HG02610 (cell line): ENCODE data around the gene NDUFB8.
A peak's percentile ranks its signal among the peaks of the same experiment; 100 is the strongest.
"Not testable (repeated sequence)": the region's sequence is repeated elsewhere in the genome, so short reads cannot be mapped to it uniquely, and the experiment has no call there.

ENCODE experiments used
- ATAC-seq: cut with Tn5 transposase; IDR thresholded peaks from one replicate; pipeline ENCODE4 v1.9.1; 2021; ENCODE audit warnings: mild to moderate bottlenecking, moderate library complexity; ENCODE audit not compliant: unreplicated experiment

The NDUFB8 gene

DNA sequence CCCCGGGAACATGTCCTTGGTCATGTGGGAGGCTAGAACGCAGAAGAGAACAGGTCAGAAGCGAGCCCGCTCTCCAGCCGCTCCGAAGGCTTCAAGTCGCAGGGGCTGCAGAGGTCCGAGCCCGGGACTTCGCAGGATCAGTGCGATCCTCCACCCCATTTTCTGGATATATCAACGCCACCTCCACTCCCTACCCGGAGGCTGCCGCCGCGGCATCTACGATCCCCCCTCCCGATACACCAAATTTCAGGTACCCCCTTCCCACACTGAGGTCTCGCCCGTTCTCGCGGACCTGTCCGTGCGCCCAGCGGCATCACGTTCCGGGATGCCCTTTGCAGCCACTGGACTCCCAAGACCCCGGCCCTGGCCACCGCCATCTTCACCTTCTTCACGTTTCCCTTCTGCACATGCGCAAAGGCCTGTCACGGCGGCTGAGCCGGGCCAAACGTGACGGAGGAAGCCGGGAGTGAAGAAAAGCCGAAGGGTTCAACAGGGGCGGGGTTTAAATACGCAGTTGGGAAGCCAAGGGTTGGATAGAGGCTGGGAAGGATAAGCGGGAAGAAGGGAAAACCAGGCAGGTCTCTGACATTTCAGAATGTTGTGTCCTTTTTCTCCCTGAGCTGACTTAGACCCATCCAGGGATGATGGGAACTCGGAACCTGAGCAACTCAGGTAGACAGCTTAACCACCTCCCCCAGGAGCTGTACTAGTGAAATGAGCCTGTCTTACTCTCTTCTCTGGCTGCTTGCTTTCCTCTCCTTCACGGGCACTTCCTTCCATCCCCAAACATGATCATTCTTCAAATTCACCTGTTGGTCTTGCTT, at the start of gene NDUFB8:
Gene NDUFB8, minus strand, starts transcription at position 397 of the 824 bp plus-strand sequence. Its CDS starts 20 bp downstream, at position 377.
- peak; percentile 42 for ATAC-seq

DNA sequence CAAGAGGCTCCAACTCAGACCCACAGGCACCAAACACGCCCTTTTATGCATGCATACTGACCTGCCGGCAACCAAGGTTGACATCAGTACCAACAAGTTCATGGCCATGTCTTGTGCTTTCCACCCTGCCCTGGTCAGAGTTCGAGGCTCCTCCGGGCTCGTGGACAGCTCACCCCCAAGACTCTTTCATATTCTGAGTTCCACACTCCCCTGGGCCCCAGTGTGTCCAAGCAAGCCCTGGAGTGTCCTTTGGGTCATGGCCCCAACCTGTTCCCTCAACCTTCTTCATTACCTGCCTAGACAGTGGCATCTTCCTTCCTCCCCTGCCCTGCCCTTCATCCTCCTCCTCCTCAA, 46.6 kb upstream of the NDUFB8 start:
- ATAC-seq = no peak

DNA sequence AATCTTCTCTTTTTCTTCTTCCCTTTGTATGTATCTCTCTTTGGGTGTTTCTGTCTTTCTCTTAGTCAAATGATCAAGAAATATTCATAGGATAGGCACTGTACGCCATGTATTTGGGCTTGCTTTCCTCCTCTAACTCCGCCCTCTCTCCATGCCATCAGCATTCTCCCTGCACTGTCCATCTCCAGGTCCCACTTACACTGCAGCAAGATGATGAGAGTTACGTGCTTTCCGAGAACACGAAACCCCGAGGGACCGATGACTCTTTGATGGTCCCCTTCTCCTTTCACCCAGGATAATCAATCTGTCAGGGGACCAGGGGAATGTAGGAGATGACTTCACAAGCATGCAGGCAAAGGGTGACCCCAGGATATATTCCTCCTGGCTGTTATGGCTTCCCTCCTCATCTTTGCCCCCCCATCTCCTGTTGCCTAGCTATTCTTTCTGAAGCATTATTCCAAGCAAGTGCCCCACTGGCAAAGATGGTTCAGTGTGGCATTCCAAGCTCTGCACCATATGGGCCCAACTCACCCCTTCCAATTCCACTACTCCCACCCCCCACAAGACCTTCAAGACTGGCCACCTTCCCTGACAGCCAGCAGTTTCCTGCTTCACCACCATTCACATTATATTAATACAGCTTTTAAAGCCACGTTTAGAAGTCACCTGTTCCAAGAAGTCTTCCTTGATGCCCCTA, 46.1 kb upstream of the NDUFB8 start:
- no peak for ATAC-seq

DNA sequence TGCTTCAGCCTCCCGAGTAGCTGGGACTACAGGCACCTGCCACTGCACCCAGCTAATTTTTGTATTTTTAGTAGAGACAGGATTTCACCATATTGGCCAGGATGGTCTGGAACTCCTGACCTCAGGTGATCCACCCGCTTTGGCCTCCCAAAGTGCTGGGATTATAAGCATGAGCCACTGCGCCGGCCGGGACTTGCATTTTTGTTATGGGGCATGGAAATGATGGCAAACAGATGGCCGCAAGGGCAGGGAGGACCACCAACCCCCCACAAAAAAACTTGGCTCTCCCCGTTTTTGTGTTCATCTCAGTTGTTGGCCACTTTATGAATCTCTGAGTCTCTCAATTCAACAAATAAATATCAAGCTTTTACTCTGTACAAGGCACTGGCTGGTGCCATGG, 45.5 kb upstream of the NDUFB8 start:
- ATAC-seq = not testable (repeated sequence)

DNA sequence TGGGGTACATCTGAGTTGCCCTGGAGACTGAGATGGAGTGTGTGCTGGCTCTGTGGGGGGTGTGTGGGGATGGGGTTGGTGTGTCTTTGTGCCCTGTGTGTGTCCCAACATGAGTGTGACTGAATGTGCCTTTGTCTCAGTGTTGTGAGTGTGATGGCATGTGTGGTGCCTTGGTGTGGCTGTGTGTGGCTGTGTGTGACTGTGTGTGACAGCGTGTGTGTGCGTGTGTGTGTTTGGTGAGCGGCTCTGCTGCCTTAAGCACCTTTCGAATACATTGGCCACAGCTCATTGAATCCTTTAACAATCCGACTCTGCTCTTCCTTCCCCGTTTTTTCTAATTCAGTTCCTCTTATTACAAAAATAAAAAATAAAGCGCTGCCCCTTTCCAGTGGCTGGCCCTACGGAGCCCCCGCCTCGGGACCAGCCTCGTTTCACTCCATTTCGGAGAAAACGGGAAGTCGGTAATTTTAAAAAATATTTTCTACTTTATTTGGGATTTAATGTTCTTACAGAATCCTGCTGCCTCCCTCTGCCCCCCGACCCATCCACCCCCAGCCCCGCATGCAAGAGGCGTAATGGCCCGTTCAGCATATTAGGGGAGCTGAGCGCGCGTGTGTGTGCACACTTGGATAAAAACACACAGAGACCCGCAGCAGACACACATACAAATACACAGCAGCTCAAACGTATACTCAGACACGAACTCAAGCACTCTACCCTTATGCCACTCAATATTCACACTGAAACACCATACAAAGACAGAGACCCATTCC, 41.6 kb upstream of the NDUFB8 start:
- no peak for ATAC-seq

DNA sequence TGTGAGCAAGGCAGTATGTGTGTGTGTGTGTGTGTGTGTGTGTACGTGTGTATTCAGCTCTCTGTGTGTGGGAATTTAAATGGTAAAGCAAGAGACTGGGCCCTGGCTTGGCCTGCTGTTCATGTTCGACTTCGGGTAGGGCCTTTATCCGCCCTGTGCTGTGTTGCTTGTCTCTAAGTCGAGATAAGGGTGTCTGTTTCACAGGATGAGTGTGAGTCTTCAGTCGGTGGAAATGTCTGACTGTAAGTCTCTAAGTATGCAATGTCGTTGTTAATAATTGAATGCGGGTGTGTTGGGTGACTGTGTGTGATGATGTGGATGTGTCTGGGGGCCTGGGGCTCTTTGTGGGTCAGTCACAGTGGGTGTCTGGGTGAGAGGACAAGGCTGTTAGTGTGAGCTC, 40.8 kb upstream of the NDUFB8 start:
- ATAC-seq = no peak

DNA sequence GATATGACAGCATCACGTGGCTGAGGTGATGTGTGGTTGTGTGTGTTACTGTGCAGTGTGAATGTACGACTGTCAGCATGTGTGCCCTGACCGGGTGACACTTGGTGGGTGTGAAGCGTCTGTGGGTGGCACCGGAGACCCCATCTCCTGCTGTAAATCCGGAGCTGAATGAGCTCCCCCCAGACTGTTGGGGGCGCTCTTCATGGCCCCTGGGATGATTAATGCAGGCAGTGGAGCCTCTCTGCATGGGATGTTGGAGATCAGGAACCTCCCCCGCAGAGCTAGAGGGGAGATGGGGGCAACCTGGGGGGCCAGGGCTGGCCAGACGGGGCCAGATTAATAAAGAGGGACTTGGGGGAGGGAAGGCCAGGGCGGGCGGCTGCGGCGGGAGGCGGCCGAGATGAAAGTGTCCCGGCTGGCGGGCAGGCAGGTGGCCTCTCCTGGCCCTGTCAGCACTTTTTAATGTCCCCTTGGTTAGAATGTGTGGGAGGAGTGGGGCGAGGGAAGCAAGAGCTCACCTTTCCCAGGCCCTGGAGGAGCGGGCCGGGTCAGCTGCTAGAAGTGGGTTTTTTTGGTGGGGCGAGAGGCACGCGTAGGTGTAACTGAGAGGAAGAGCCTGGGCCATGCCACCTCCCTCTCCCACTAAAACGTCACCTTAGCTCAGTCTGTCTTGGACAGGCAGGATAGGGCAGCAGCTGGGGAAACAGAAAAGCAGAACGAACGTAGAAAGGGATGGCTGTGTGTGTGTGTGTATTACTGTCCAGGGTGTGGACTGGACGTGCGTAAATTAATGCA, 40.2 kb upstream of the NDUFB8 start:
- no peak for ATAC-seq

DNA sequence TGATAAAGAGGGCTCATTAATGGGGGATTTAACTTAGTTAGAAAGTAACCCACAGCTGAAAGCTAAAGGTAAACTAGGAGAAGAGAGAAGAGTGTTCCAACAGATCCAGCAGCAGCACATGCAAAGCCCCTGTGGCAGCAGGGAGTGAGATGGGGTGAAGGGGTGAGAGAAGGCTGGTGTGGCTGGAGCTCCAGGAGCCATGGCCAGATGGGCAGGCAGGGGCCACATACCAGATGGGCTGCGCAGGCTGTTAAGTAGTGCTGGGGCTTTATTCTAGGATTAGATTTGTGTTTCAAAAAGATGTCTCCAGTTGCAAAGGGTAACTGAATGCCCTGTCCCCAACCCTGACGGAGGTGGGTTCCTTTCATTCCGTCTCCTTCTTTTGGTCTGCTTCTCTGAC, 39.2 kb upstream of the NDUFB8 start:
- no peak for ATAC-seq

DNA sequence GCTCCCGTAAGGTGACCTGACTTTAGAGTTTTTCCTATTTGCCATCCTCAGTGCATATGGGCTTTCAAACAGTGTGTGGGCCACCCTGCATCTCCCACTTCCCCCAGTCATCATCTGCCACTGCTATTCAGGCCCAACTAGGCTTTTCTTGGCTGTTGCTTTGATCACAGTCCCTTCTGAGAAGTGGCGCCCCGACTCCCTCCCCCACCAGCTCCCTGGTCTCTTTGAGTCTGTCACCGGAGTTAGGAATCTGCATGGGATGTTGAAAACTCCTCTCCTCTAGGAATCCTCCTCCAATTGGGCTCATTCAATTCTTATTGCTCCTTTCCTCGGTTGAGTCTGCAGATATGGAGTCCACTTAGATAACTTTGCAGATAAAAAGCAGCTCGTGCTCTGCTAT, 38.2 kb upstream of the NDUFB8 start:
- no peak for ATAC-seq

DNA sequence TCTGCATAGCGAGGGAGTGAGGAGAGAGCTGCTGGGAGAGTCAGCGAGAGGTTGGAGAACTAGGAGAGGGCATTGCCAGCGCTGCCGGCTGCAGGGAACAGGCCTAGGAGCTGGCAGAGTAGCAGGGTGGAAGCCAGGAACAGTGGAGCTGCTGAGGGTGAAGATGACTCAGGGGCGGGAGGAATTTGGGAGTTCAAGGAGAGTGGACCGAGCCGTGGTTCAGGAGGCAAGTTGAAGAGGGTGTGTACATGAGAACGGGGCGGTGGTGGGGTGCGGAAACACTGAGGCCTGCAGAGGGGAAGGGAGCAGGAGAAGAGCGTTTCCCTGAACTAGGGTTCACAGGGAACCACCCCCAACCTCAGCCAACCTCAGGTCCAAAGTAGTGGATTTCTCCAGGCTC, 37.6 kb upstream of the NDUFB8 start:
- ATAC-seq = no peak

DNA sequence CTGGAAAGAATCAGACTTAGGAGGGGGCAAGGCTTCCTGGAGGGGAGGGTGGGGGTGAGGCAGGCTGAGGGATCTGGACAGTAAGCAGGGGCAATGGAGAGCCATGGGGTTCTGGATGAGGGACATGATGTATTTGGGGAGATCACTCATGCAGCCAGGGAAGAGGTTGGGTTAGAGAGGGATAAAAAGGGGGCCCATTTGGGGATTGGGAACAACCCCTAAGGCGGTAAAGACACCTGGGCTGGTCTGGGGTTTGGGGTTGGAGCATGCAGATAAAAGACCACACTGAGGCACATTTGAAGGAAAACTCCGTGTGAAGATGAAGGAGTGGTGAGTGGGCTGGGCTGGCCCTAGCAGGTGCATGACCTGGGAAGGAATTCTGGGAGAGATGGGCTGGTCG, 36.9 kb upstream of the NDUFB8 start:
- ATAC-seq = no peak

DNA sequence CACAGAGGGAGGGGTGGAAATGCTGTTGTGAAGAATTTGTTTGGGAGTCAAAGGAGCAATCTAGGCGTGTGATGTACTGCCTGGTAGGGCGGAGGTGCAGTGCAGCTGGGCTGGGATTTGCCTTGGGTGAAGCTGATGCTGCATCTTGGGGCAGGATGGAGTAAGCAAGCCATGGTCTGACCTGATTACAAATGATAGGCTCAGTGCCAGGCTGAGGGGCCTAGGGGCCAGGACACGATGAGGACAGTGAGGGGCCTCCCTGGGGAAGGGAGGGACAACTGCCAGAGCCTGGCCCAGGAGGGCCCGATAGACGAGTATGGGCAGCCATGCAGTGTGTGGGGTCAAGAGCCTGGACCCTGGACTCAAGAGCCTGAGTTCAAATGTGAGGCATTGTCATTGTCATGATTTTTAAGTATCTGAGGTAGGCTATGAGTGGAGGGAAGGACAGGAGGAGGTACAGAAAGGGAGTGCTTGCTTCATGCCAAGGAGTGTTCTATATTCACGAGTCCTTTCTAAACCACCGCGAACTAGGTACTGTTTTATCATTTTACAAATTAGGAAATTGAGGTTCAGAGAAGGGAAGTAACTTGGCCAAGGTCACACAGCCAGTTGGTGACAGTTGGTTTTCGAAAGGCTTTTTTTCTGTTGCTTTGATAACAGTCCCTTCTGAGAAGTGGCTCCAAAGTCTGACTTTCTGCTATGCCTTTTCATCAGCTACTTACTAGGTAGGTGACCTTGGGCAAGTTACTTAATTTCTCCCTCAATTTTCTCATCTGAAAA, 35.7 kb upstream of the NDUFB8 start:
- ATAC-seq = no peak

DNA sequence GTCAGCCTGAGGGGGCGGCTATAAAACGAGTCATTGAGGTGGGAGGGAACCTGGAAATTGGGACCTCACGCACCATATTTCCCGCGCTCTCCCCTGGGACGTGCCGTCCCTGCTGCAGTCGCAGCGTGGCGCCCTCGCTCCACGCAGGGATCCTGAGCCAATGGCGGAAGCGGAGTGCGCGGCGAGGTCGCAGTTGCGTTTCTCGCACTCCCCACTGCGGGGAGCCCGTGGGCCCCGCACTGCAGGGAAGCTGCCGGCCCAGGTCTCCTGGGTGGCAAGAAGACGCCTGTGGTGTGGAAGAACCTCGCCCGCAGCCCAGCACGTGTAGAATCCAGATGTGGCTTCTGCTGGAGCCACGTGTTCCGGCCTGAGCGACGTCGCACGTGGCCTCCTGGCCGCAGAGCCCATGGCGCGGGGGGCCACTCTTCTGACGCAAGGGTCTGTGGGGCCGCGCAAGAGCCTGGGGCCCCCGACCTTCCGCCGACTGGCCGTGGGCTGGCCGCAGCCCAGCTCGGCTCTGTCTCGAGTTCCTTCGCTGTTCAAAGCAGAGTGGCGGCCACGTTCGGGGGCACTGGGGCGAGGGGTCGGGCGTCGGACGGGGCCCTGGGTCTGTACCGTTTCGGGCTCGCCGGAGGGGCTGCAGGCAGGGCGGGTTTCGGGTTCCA, 32.5 kb upstream of the NDUFB8 start:
- peak; percentile 79 for ATAC-seq

DNA sequence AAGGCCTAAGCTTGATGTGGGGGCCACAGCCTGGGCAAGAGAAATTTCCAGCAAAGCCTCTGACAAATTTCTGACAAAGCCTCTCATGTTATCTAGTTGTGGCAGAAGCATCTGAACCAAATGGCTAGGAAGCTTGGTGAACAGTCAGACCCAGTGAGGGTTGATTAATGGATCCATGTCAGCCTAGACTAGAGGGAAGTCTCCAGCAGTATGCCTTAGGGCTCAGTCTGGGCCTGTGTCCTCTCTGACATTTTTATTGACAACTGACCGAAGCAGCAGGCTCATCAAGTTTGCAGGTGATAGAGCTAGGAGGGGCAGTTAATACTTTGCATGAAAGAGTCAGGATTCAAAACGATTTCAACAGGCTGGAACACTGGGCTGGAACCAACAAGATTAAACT, 31.3 kb upstream of the NDUFB8 start:
- ATAC-seq = no peak

DNA sequence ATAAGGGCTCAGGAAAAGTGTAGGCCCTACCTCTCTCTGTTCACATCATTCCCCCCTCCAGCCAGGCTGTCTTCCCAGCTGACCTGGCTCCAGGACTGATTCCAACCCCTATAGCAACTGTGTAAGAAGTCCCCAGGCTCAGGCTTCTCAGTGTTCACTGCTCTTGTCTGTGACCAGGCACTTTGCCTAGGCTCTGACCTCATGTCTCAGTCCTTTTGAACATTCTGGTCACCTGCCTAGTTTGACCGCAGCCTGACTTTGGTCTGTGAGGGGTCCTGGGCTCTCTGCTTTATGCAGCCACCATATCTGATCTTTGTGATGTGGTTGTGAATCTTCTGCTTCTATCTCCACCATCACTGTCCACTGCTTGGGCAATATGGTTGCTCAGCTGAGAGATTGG, 30.6 kb upstream of the NDUFB8 start:
- no peak for ATAC-seq

DNA sequence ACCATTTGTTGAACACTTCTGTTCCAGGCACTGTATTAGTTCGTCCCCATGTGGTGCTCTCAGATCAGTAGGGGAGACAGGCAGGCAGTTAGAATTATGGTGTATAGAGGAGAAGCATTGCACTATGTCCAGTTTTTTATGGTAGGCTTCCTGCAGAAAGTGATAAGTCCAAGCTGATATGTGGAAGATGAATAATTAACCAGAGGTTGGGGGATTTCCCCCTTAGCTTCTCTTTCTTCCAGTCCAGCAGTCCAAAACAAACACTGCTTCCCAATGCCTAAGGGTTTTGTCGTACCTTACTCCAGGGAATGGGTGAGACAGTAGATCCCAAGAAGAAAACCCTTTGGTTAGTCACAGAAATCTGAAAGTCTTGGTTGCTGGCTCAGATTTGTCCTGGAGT, 25.2 kb upstream of the NDUFB8 start:
- no peak for ATAC-seq

DNA sequence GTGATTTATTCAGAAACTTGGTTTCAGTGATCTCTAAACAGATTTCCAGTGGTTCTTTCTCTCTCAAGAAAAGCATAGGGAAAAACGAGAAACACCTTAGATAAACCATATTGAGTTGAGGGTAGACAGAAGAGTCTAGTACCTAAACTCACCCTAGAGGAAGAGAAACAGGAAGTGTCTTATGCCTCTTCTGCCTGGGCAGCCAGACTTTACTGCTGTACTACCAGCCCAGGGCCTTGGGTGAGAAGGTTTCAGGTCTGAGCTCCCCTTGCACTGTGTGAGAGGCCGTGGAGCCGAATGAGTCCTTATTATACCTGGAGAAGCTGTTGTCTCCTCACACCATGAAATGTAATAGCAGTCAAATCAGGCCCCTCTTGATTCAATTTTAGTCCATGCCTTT, 24.3 kb upstream of the NDUFB8 start:
- no peak for ATAC-seq

DNA sequence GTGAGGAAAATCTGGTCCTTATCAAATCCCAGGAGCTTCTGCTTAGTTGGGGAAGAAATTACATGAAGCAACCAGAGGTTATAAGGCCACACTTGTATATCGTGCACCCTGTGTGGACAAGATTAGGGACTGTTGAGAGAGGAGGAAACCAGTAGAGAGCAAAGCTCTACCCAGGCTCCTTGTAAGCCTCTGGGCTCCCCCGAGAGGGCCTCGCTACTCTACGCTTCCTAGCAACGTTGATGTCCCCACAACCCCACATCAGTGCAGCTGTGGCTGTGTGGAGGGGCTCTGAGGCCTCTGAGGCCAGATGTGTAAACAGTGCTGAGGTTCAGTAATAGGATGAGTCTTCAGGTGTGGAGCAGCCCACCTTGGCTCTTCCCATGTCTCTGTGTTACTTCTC, 22.1 kb upstream of the NDUFB8 start:
- no peak for ATAC-seq

DNA sequence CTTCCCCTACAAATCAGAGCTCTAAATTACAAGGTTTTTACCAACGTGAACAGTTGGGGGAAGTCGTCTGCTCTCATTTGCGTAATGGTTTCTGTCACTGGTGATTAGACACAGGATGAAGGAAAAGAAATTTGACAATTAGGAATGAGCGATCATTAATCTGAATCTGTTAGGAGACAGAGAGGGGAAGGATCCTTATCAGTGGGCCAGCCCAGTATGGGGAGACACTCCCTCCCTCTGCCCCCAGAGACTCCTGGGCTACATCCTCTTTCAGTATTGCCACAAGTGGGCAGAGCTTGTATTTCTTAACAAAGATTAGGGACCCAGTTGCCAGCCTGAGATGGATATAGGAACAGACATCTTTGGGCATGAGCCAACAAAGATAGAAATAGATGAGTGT, 21.5 kb upstream of the NDUFB8 start:
- no peak for ATAC-seq

DNA sequence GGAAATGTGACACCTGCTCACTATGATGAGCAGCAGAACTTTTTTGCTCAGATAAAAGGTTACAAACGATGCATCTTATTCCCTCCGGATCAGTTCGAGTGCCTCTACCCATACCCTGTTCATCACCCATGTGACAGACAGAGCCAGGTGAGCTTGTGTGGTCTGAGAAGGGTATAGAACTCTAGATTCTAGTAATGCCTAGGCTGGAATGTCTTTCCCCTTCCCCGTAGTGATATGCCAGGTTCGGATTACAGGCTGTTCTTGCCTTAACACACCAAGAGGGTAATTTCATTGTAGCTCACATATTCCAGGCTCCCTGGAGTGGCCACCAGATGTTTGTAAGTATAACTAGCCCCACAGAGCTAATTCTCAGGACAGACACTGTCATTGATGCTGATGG, 15.3 kb upstream of the NDUFB8 start:
- ATAC-seq = no peak
